Large intestine (tissue), 3 donors: ENCODE results near the gene PCBP3. TPM values are rescaled to one million over a fixed set of nuclear protein-coding genes. Genes with fewer than 3 reads are reported as not detected.

ENCODE experiments used
- DNase-seq, 2 donors: peaks; one replicate each; pipeline versions ENCODE4 v3.0.0 to v3.0.0-alpha.2; 2013
- H3K27ac ChIP-seq: one replicate; pipeline ENCODE4 v1.5.1; 2013; ENCODE audit warnings: low read length
- H3K27me3 ChIP-seq: 2 replicates; pipeline ENCODE4 v1.6.1; 2013; ENCODE audit warnings: low read length; ENCODE audit not compliant: control insufficient read depth, insufficient read depth
- H3K36me3 ChIP-seq: 2 replicates; pipeline ENCODE4 v1.6.1; 2013; ENCODE audit warnings: low read length; ENCODE audit not compliant: control insufficient read depth, insufficient read depth
- H3K4me1 ChIP-seq: one replicate; pipeline ENCODE4 v1.6.1; 2013; ENCODE audit warnings: low read length; ENCODE audit not compliant: control insufficient read depth, insufficient read depth
- H3K4me3 ChIP-seq: one replicate; pipeline ENCODE4 v1.5.1; 2013; ENCODE audit warnings: low read length
- H3K9me3 ChIP-seq: one replicate; pipeline ENCODE4 v1.6.1; 2013; ENCODE audit warnings: mild to moderate bottlenecking, low read depth, low read length, moderate library complexity; ENCODE audit not compliant: control insufficient read depth
- WGBS: methylation state at CpG from one replicate; pipeline ENCODE4 v1.1.5; 2013; ENCODE audit warnings: low lambda C conversion rate; ENCODE audit not compliant: insufficient coverage; 5-methylcytosine and 5-hydroxymethylcytosine counted together
- polyA plus RNA-seq: library from polyadenylated mRNA; unstranded; fragments of 120-200 nt; gene quantifications from one replicate; pipeline ENCODE4 v1.2.1, GENCODE V29; 2013

Gene PCBP3
- polyA plus RNA-seq, 1 donor, result 7.4 TPM

- Histone ChIP-seq H3K9me3 (peaks cover 4% of the 10 kb centered on the region), H3K4me3 (no peak overlapping the region), H3K4me1 (no peaks in the 10 kb centered on the region), H3K27me3 (no peaks in the 10 kb centered on the region), H3K27ac (no peak overlapping the region), H3K36me3 (no peaks in the 10 kb centered on the region)
- no peak for DNase-seq
- WGBS, result no CpG with 5 or more reads among the region's 16 CpGs
Observed at GRCh38 chr21:45930231-45930760, 286.8 kb downstream of the PCBP3 start.

- no peak for DNase-seq
- Histone ChIP-seq H3K4me3 (no peak overlapping the region), H3K36me3 (no peaks in the 10 kb centered on the region), H3K27me3 (no peaks in the 10 kb centered on the region), H3K4me1 (no peaks in the 10 kb centered on the region), H3K27ac (no peak overlapping the region), H3K9me3 (peaks cover 4% of the 10 kb centered on the region)
- WGBS, result no CpG with 5 or more reads among the region's 7 CpGs
Observed at GRCh38 chr21:45930792-45931191, 287.3 kb downstream of the PCBP3 start.

- no peak overlapping the region for H3K4me3 ChIP-seq
- no peak overlapping the region for H3K27ac ChIP-seq
- no peak for DNase-seq
- no peaks in the 10 kb centered on the region for H3K4me1 ChIP-seq
- peaks cover 4% of the 10 kb centered on the region for H3K9me3 ChIP-seq
- H3K27me3 ChIP-seq, result no peaks in the 10 kb centered on the region
- WGBS, result no CpG with 5 or more reads among the region's 23 CpGs
- no peaks in the 10 kb centered on the region for H3K36me3 ChIP-seq
Observed at GRCh38 chr21:45931397-45931969, 288.0 kb downstream of the PCBP3 start.

- Histone ChIP-seq H3K9me3 (peaks cover 4% of the 10 kb centered on the region), H3K27me3 (no peaks in the 10 kb centered on the region), H3K4me1 (no peaks in the 10 kb centered on the region), H3K27ac (no peak overlapping the region), H3K4me3 (no peak overlapping the region), H3K36me3 (no peaks in the 10 kb centered on the region)
- no CpG with 5 or more reads among the region's 9 CpGs for WGBS
- no peak for DNase-seq
Observed at GRCh38 chr21:45932922-45933502, 289.5 kb downstream of the PCBP3 start.

- no peak for DNase-seq
- Histone ChIP-seq H3K4me3 (no peak overlapping the region), H3K27me3 (no peaks in the 10 kb centered on the region), H3K9me3 (peaks cover 8% of the 10 kb centered on the region), H3K4me1 (no peaks in the 10 kb centered on the region), H3K27ac (no peak overlapping the region), H3K36me3 (no peaks in the 10 kb centered on the region)
- WGBS, result no CpG with 5 or more reads among the region's 6 CpGs
Observed at GRCh38 chr21:45934085-45934484, 290.6 kb downstream of the PCBP3 start.

- no peak for DNase-seq
- H3K36me3 ChIP-seq, result no peaks in the 10 kb centered on the region
- H3K4me1 ChIP-seq, result no peaks in the 10 kb centered on the region
- H3K9me3 ChIP-seq, result peaks cover 8% of the 10 kb centered on the region
- no CpG with 5 or more reads among the region's 3 CpGs for WGBS
- H3K27ac ChIP-seq, result no peak overlapping the region
- no peak overlapping the region for H3K4me3 ChIP-seq
- H3K27me3 ChIP-seq, result no peaks in the 10 kb centered on the region
Observed at GRCh38 chr21:45934554-45934953, 291.0 kb downstream of the PCBP3 start.

- Histone ChIP-seq H3K36me3 (no peaks in the 10 kb centered on the region), H3K27me3 (no peaks in the 10 kb centered on the region), H3K4me1 (no peaks in the 10 kb centered on the region), H3K27ac (no peak overlapping the region), H3K9me3 (peaks cover 14% of the 10 kb centered on the region), H3K4me3 (no peak overlapping the region)
- DNase-seq, result no peak
- no CpG with 5 or more reads among the region's 3 CpGs for WGBS
Observed at GRCh38 chr21:45935628-45936027, 292.1 kb downstream of the PCBP3 start.

- no peaks in the 10 kb centered on the region for H3K4me1 ChIP-seq
- H3K9me3 ChIP-seq, result peaks cover 14% of the 10 kb centered on the region
- H3K36me3 ChIP-seq, result no peaks in the 10 kb centered on the region
- no CpG with 5 or more reads among the region's 17 CpGs for WGBS
- no peaks in the 10 kb centered on the region for H3K27me3 ChIP-seq
- H3K4me3 ChIP-seq, result no peak overlapping the region
- H3K27ac ChIP-seq, result no peak overlapping the region
- DNase-seq, result no peak
Observed at GRCh38 chr21:45937721-45938452, 294.4 kb downstream of the PCBP3 start.

- Histone ChIP-seq H3K4me3 (no peak overlapping the region), H3K9me3 (peaks cover 14% of the 10 kb centered on the region), H3K36me3 (no peaks in the 10 kb centered on the region), H3K27me3 (no peaks in the 10 kb centered on the region), H3K4me1 (no peaks in the 10 kb centered on the region), H3K27ac (no peak overlapping the region)
- WGBS, result no CpG with 5 or more reads among the region's 1 CpG
- no peak for DNase-seq
Observed at GRCh38 chr21:45938453-45938755, 294.9 kb downstream of the PCBP3 start.

GRCh38 chr21:45938811-45939520, 295.4 kb downstream of the PCBP3 start:
- no CpG with 5 or more reads among the region's 17 CpGs for WGBS
- no peak for DNase-seq
- Histone ChIP-seq H3K4me1 (no peaks in the 10 kb centered on the region), H3K27me3 (no peaks in the 10 kb centered on the region), H3K27ac (no peak overlapping the region), H3K36me3 (no peaks in the 10 kb centered on the region), H3K9me3 (peaks cover 14% of the 10 kb centered on the region), H3K4me3 (no peak overlapping the region)
